GM21367 (cell line): ENCODE measurements around the gene RCAN1.
"Not testable (repeated sequence)": the region's sequence is repeated elsewhere in the genome, so short reads cannot be mapped to it uniquely, and the experiment has no call there.

Experiments used
- ATAC-seq: cut with Tn5 transposase; IDR thresholded peaks from one replicate; pipeline ENCODE4 v1.9.1; 2021; ENCODE audit not compliant: unreplicated experiment

The RCAN1 gene

GRCh38 chr21:34467333-34467732 lies 147.6 kb downstream of the RCAN1 start:
- not testable (repeated sequence) for ATAC-seq
